22Rv1 (cell line): Measurements from ENCODE around the gene RAB3C.

Experiments used
- CTCF ChIP-seq: fragments of 450-650 bp; IDR thresholded peaks from 2 replicates; pipeline ENCODE4 v1.5.1; 2017; ENCODE audit warnings: mild to moderate bottlenecking
- ZFX ChIP-seq: fragments of 450-650 bp; IDR thresholded peaks from 2 replicates; pipeline ENCODE4 v1.6.1; 2017; ENCODE audit warnings: antibody characterized with exemption, borderline replicate concordance

- TF ChIP-seq CTCF (no peak), ZFX (no peak)
Measured at GRCh38 chr5:58740956-58741355, 158.1 kb downstream of the RAB3C start.
